ENCODE data around the gene UGDH. TPM values are rescaled to one million over a fixed set of nuclear protein-coding genes. Genes with fewer than 3 reads are reported as not detected.

Gene UGDH
- total and polyA plus RNA-seq, 2 of the 13 experiments (the other 11 are each of a cell fraction or from before 2014, with no cell fraction given) = 99.0 to 384 TPM

GRCh38 chr4:39516407-39516966 lies 10.8 kb downstream of the UGDH start (continued):
- TF ChIP-seq NR2F1 (CRISPR knock-in tag; IDR thresholded peaks at IDR 0.05) (no peak), GATA4 (IDR thresholded peaks at IDR 0.05; ENCODE audit: borderline replicate concordance, low read depth) (no peak), MAF1 (CRISPR knock-in tag; IDR thresholded peaks at IDR 0.05; ENCODE audit: borderline replicate concordance) (no peak), ZNF564 (CRISPR knock-in tag; IDR thresholded peaks at IDR 0.05) (no peak), CBX1 (IDR thresholded peaks at IDR 0.05; ENCODE audit: low read depth) (no peak), ATF7 (IDR thresholded peaks at IDR 0.05) (0 out of 2 replicates have a peak, but pooled peaks have one; percentile 16), ATF7 (CRISPR knock-in tag; IDR thresholded peaks at IDR 0.05) (no peak), RBFOX2 (IDR thresholded peaks at IDR 0.05; ENCODE audit: low read depth, low read length) (peak; percentile 58), ATF5 (CRISPR knock-in tag; IDR thresholded peaks at IDR 0.05; ENCODE audit: low read depth) (no peak), ZKSCAN1 (IDR thresholded peaks at IDR 0.05; ENCODE audit: low read length) (no peak), ELF3 (CRISPR knock-in tag; IDR thresholded peaks at IDR 0.05) (no peak), JUN (CRISPR knock-in tag; IDR thresholded peaks at IDR 0.05) (no peak), AGO2 (optimal IDR thresholded peaks at IDR 0.05; ENCODE audit: low read depth, low read length) (peak; percentile 22), CBFB (CRISPR knock-in tag; IDR thresholded peaks at IDR 0.05) (no peak), ZEB1 (IDR thresholded peaks at IDR 0.05; ENCODE audit: insufficient replicate concordance, low read depth) (no peak)
- TF ChIP-seq, protein P1, sequence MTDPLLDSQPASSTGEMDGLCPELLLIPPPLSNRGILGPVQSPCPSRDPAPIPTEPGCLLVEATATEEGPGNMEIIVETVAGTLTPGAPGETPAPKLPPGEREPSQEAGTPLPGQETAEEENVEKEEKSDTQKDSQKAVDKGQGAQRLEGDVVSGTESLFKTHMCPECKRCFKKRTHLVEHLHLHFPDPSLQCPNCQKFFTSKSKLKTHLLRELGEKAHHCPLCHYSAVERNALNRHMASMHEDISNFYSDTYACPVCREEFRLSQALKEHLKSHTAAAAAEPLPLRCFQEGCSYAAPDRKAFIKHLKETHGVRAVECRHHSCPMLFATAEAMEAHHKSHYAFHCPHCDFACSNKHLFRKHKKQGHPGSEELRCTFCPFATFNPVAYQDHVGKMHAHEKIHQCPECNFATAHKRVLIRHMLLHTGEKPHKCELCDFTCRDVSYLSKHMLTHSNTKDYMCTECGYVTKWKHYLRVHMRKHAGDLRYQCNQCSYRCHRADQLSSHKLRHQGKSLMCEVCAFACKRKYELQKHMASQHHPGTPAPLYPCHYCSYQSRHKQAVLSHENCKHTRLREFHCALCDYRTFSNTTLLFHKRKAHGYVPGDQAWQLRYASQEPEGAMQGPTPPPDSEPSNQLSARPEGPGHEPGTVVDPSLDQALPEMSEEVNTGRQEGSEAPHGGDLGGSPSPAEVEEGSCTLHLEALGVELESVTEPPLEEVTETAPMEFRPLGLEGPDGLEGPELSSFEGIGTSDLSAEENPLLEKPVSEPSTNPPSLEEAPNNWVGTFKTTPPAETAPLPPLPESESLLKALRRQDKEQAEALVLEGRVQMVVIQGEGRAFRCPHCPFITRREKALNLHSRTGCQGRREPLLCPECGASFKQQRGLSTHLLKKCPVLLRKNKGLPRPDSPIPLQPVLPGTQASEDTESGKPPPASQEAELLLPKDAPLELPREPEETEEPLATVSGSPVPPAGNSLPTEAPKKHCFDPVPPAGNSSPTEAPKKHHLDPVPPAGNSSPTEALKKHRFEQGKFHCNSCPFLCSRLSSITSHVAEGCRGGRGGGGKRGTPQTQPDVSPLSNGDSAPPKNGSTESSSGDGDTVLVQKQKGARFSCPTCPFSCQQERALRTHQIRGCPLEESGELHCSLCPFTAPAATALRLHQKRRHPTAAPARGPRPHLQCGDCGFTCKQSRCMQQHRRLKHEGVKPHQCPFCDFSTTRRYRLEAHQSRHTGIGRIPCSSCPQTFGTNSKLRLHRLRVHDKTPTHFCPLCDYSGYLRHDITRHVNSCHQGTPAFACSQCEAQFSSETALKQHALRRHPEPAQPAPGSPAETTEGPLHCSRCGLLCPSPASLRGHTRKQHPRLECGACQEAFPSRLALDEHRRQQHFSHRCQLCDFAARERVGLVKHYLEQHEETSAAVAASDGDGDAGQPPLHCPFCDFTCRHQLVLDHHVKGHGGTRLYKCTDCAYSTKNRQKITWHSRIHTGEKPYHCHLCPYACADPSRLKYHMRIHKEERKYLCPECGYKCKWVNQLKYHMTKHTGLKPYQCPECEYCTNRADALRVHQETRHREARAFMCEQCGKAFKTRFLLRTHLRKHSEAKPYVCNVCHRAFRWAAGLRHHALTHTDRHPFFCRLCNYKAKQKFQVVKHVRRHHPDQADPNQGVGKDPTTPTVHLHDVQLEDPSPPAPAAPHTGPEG (CRISPR knock-in tag; IDR thresholded peaks at IDR 0.05) = no peak
